GM19043 (cell line): ENCODE data around the gene CALCR.
A peak's percentile ranks its signal among the peaks of the same experiment; 100 is the strongest.
"Not testable (repeated sequence)": the region's sequence is repeated elsewhere in the genome, so short reads cannot be mapped to it uniquely, and the experiment has no call there.

Source experiments
- ATAC-seq: cut with Tn5 transposase; IDR thresholded peaks from one replicate; pipeline ENCODE4 v1.9.1; 2021; ENCODE audit warnings: low read depth; ENCODE audit not compliant: unreplicated experiment

CALCR gene

GRCh38 chr7:93562936-93563335 lies 11.6 kb downstream of the CALCR start:
- ATAC-seq, result no peak

GRCh38 chr7:93562106-93562505 lies 12.4 kb downstream of the CALCR start:
- no peak for ATAC-seq

DNA sequence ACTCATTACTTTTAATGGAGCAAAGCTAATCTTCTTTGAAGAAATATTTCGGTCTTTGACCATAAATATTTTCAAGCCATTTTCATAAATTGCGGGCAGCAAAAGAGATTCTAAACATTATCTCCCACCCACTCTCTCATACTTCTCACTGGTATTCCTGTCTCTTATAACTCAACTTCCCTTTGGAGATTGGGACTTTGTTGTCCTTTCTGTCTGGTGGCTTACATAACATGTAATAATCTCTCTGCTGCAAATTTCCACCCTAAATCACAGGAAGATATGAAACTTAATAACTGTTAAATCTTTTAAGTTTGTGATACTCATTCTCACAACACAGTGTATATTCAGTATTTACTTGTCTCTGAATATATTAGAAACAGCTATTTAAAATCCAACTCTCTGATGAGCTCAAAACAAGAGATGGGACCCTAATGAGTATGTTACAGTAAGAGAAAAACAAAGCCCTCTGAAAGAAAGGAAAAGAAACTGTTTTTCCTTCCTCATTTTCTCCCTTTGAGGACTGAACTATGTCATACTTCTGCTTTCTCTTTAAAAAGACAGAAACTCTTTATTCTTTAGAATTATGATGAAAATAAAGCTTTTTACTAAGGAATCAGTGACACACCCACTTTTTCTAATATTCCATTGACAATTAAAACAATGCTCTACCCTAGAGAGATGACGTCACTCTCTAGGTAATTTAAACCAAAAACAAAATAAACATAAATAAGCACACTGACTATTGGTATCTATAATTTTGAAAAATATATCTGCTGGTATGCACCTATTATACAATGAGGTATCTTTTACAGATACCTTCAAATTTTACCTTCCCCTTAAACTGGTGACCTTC lies 14.7 kb downstream of the CALCR start:
- no peak for ATAC-seq

DNA sequence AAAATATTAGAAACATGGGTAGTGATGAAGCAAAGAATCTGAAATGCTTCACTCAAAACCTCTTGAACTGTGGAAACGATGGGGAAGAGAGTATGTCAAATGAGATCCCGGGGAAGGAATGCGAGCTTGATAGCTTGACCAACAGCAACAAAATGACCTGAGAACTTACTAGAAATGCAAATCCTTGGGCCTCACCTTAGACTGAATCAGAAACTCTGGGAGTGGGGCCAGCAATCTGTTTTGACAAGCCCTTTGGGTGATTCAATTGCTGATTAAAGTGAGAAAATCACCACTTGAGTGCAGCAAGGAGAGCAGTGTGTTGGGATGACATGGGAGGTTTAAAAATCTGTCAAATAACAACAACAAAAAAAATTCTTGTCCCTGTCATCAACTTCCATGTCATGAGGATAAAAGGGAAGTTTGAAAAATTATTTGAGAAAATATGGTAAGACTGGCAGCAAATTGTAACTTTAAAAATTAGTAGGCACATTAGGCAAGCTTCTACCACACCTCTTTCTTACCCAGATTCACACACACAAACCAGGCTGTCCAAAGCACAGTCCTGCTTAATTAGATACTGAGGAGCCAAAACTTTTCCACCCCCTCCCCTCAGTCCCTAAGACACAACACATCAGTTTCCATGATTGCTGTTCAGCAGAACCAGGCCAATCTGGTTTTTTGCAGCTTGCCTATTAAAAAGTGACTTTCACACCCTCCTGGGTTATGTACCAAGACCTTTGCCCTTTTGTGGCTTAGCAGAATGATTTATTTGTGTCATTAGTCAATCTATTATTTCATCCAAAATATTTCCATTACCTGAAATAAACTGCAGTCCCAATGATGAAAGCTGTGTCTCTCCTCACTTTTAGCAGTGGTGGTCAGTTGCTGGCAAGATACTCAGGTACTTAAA lies 15.6 kb downstream of the CALCR start:
- no peak for ATAC-seq

GRCh38 chr7:93551931-93552330 lies 22.6 kb downstream of the CALCR start:
- no peak for ATAC-seq

DNA sequence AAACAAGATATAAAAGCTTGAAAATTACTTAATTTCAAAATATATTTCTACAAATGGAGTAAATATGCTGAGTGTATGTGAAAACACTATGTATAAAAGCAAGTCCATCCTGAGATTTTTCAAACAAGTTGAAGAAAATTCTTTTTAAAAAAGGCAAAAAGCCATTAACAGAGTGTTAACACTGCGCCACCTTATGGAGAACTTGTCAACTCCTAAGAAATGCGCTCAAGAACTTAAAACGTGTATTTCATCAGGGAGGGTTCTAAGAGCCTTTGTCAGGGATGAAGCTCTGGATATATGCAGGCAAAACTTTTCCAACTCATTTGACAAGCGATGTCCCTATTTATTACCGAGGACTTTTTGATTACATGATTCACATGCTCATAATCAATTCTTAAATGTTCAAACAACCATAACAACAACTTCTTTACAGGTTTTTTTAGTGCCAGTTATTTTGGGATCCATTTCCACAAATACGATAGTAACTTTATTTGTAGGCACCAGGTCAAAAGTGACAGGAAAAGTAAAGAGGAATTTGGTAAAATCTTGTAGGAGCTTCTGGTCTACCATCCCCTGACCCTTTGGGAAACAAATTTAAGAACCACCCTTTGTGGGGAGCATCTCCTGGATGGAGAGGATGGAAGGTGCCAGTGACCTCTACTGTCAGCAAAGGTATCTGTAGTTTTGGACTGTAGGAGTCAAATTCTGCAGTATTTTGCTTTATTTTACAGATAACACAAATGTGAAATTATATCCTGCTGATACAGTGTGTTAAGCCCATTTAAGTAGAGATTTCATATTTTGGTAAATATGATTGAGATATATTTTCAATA lies 23.2 kb downstream of the CALCR start:
- peak; percentile 60 for ATAC-seq

GRCh38 chr7:93547716-93548115 lies 26.8 kb downstream of the CALCR start:
- no peak for ATAC-seq

GRCh38 chr7:93544691-93545090 lies 29.8 kb downstream of the CALCR start:
- no peak for ATAC-seq

GRCh38 chr7:93538061-93538460 lies 36.5 kb downstream of the CALCR start:
- ATAC-seq, result no peak

- no peak for ATAC-seq
Measured at GRCh38 chr7:93535616-93536015, 38.9 kb downstream of the CALCR start.

DNA sequence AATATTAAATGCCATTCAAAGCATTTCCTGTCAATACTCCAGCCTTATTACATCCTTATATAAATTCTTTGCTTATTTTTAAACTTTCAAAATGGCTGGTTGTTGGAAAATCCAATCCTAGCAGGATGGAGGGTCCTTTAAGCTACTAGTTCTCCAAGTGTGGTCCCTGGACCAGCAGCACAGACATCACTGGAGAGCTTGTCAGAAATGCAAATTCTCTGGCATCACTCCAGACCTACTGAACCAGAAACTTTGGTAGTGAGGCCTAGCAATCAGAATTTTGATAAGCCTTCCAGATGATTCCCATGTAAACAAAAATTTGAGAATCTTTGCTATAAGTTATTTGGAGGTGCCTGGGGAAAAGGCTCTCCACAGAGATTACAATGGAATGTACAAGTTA lies 43.8 kb downstream of the CALCR start:
- no peak for ATAC-seq

- ATAC-seq, result no peak
Measured at GRCh38 chr7:93516834-93517233, 57.7 kb downstream of the CALCR start.

DNA sequence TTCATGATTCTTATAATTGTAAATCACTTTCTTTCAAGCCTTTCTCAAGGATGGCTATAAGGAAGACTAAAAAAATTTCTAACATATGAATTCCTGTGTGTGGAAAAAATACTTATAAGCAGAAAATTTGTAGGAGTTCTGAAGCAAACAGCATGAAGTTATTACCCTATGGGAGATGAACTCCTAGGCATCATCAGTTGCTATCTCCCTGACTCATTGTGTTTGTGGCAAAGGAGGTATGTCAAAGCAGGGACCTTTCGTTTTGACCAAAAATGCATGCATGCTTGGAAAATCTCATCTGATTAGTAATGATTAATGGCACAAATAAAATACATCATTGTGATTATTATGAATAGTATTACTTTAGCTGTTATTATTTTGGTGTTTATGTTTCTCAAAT lies 59.4 kb downstream of the CALCR start:
- ATAC-seq, result no peak

DNA sequence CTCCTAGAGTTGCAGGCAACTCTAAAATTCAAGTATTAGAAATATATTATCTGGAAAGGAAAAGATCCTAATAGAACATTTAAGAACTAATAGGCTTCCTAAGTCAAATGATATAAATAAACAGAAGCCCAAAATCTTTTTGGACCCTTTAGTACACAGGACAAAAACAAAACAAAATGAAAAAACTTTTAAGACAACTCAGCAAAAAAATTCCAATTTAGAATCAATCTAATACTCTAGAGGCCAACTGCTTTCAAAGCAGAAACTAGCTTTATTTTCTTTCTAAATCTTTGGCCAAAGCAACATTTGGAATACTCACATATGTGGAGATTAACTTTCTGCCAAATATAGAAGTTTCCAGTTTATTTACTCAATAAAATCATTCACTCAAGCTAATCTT lies 65.2 kb downstream of the CALCR start:
- no peak for ATAC-seq

- no peak for ATAC-seq
Measured at GRCh38 chr7:93503088-93503487, 71.4 kb downstream of the CALCR start.

- ATAC-seq, result not testable (repeated sequence)
Measured at GRCh38 chr7:93491860-93492259, 82.7 kb downstream of the CALCR start.

DNA sequence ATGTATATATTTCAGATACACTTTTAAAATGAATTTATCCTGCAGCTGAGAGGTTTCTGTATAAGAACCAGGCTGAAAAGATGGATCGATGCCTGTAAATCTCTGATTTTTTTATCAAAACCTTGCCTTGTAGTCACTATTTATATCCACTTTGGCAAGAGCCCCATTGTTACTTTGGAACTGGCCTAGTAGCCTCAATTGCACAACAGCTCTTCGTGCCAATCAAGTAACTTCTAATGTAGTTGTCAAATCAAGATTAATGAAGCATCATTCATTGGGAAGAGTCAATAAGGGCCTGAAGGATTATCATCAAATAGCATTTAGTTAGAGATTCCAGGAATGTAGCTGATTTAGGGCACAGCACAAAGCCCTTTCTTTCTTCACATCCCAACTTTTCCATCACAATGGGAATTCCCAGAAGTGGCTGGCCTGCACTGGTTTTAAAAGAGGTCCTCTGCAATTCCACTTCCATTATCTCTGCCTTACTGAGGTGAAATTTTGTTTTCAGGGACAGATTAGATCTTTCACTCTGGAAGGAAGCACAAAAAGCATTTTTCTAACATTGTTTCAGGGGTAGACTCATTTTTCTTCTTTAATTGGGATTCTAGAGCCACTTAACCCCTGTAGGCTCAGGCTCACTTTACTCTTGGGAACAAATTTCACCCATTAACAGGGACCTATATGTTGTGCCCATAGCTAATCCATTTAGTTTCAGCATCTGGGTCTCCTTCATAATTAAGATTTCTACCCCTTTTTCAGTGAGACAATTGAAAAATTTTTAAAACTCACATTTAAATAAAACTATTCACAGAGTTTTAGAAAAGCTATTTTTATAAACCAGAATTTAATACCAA lies 97.8 kb downstream of the CALCR start:
- no peak for ATAC-seq

- ATAC-seq, result no peak
Measured at GRCh38 chr7:93475811-93476210, 98.7 kb downstream of the CALCR start.

DNA sequence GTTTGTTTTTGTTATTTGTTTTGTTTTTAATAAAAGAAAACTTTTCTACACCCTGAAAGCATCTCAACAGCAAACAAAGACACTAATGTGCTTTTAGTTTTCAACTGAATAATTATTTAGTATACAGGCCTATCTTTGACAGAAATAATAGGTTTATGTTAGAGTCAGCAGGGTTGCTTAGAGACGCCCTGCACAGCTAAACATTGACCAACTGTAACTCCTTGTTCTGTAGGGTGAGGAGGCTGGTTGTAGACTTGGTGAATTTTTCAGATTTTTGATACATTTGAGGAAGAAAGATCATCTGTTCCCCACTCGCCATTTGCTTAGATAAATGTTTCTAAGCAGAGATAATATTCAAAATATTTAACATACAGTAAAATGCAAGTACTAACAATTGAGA lies 103.1 kb downstream of the CALCR start:
- ATAC-seq, result no peak

- ATAC-seq, result no peak
Measured at GRCh38 chr7:93463764-93464163, 110.8 kb downstream of the CALCR start.
